Lung (tissue), 12 donors: ENCODE data around the gene CLIC5. TPM values are rescaled to one million over a fixed set of nuclear protein-coding genes. Genes with fewer than 3 reads are reported as not detected.

Experiments used
- ATAC-seq: fragments of 200-7000 bp; cut with Tn5 transposase; one replicate; pipeline ENCODE4 v1.9.1; 2020; ENCODE audit warnings: moderate number of reproducible peaks; ENCODE audit not compliant: insufficient read depth, low FRiP score
- DNase-seq, 3 donors: peaks; one replicate each; pipeline ENCODE4 v3.0.0-alpha.2; 2013 to 2017
- H3K27ac ChIP-seq, 2 donors: one replicate each; pipeline ENCODE4 v1.5.1; 2013; ENCODE audit warnings: mild to moderate bottlenecking in 2 of 2, moderate library complexity in 2 of 2, control low read depth in 1 of 2, inconsistent platforms in 1 of 2, low read depth in 1 of 2, low read length in 1 of 2
- H3K27me3 ChIP-seq, 3 donors: one replicate each; pipeline ENCODE4 v1.5.1; 2013; ENCODE audit warnings: low read length in 2 of 3; ENCODE audit not compliant: control insufficient read depth in 3 of 3, insufficient read depth in 3 of 3
- H3K36me3 ChIP-seq, 4 donors: one replicate each; pipeline ENCODE4 v1.5.1; 2013; ENCODE audit warnings: low read length in 4 of 4, mild to moderate bottlenecking in 1 of 4, moderate library complexity in 1 of 4; ENCODE audit not compliant: control insufficient read depth in 4 of 4, insufficient read depth in 4 of 4
- H3K4me1 ChIP-seq, 5 donors: one replicate each; pipeline ENCODE4 v1.5.1; 2013; ENCODE audit warnings: low read length in 5 of 5, mild to moderate bottlenecking in 2 of 5, moderate library complexity in 1 of 5; ENCODE audit not compliant: control insufficient read depth in 5 of 5, insufficient read depth in 5 of 5
- H3K4me3 ChIP-seq: one replicate; pipeline ENCODE4 v1.5.1; 2013; ENCODE audit warnings: mild to moderate bottlenecking, control low read depth, moderate library complexity
- H3K9ac ChIP-seq, 2 donors: one replicate each; pipeline ENCODE4 v1.5.1; 2013; ENCODE audit warnings: low read length in 2 of 2, control low read depth in 1 of 2; ENCODE audit not compliant: insufficient read depth in 1 of 2
- H3K9me3 ChIP-seq, 4 donors: one replicate each; pipeline ENCODE4 v1.5.1; 2013; ENCODE audit warnings: low read length in 3 of 4, mild to moderate bottlenecking in 1 of 4, moderate library complexity in 1 of 4; ENCODE audit not compliant: control insufficient read depth in 4 of 4, insufficient read depth in 3 of 4
- WGBS, 2 donors: extraction: QIAGEN DNeasy Blood & Tissue Kit; methylation state at CpG; one replicate each; pipeline ENCODE4 v1.1.7; 2013; 5-methylcytosine and 5-hydroxymethylcytosine counted together
- polyA plus RNA-seq, 2 donors: library from polyadenylated mRNA; stranded (reverse); fragments of 200-250 nt; gene quantifications; one replicate each; pipeline ENCODE4 v1.2.1, GENCODE V29; 2013
- total RNA-seq, 2 donors: library from RNA; depleted of rRNA in 1 of 2; stranded (reverse); fragments of >200 nt in 1 of 2; gene quantifications; one replicate each; pipeline ENCODE4 v1.2.1, GENCODE V29; 2014 to 2021
- TF ChIP-seq, protein P1 (sequence below): IDR thresholded peaks from 2 replicates; pipeline ENCODE4 v1.5.1; 2012; ENCODE audit warnings: mild to moderate bottlenecking; ENCODE audit errors: control extremely low read depth, extremely low read depth
- donor health status: control.
- donor health status: control.
- donor health status: Bipolar disorder and iron deficiency.
- donor health status: healthy.
- donor health status: DM: yes; HTN: yes; CAD: no.

The CLIC5 gene
- total and polyA plus RNA-seq, 4 donors = 14.8 to 92.3 (median 40.7) TPM

DNA sequence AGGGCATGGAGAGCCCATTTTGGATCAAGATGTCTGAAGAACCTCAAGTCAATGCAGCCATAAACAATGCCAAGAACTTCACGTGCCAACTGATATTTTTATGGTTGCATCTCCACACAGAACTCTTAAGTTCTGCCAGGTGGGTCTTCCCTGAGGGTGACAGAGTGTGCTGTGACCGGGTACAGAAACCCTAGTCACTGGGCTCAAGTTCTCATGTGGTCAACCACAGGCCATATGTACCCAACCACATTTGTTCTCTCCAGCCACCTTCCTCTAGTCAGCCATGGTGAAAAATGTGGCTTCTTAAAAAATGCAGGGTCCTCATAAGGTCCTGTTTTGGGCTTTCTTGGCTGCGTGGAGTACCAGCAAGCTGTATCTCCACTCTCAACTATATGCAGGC, 48.9 kb downstream of the CLIC5 start:
- DNase-seq = no peak
- H3K9me3 ChIP-seq = peaks cover 0 to 2% (median 0%) of the 10 kb centered on the region in 4 donors
- no peaks in the 10 kb centered on the region for H3K36me3 ChIP-seq
- ATAC-seq = no peak
- TF ChIP-seq, protein P1, sequence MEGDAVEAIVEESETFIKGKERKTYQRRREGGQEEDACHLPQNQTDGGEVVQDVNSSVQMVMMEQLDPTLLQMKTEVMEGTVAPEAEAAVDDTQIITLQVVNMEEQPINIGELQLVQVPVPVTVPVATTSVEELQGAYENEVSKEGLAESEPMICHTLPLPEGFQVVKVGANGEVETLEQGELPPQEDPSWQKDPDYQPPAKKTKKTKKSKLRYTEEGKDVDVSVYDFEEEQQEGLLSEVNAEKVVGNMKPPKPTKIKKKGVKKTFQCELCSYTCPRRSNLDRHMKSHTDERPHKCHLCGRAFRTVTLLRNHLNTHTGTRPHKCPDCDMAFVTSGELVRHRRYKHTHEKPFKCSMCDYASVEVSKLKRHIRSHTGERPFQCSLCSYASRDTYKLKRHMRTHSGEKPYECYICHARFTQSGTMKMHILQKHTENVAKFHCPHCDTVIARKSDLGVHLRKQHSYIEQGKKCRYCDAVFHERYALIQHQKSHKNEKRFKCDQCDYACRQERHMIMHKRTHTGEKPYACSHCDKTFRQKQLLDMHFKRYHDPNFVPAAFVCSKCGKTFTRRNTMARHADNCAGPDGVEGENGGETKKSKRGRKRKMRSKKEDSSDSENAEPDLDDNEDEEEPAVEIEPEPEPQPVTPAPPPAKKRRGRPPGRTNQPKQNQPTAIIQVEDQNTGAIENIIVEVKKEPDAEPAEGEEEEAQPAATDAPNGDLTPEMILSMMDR = no peak
- H3K4me3 ChIP-seq = no peak overlapping the region
- WGBS, 2 donors = 69 to 82% methylated on average over 3 of the region's 3 CpGs
- peaks cover 0 to 45% (median 0%) of the 10 kb centered on the region in 5 donors for H3K4me1 ChIP-seq
- H3K27me3 ChIP-seq = no peaks in the 10 kb centered on the region
- no peak overlapping the region for H3K9ac ChIP-seq
- no peak overlapping the region for H3K27ac ChIP-seq

DNA sequence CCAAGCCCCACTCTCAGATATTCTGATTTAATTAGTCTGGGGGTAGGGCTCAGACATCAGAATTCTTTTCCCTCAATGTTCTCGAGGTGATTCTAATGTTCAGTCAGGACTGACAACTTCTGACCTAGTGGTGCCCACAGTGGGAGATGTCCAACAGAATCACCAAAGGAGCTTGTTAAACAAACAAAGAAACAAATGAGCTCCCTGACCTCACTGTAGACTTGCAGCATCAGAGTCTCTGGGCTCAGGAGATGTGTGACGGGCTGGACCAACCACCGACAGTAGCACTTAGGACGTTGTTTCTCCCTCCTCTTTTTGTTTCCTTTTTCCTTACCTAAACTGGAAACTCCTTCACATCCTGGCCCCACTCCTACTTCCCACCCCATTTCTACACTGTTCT, 49.3 kb downstream of the CLIC5 start:
- TF ChIP-seq, protein P1 = no peak
- peaks cover 0 to 2% (median 0%) of the 10 kb centered on the region in 4 donors for H3K9me3 ChIP-seq
- no peak for ATAC-seq

DNA sequence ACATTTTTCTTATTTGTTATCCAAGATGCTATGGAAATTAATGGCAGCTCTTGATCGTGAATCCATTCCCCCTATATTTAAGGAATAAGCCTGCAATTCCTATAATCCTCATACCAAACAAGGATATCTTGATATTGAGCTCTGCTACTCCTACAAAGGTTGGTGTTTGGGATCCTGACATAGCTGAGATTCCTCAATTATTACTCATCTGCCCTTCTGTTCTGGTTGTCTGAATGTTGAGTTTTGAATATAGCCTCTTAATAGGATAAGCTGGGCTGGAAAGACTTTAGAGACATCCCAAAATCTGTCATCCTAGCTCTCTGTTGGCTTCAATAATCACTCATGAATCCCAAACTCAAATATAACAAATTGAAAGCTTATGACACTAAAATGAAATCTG, 49.9 kb downstream of the CLIC5 start:
- TF ChIP-seq, protein P1 = no peak
- Histone ChIP-seq H3K27ac (peak overlapping the region in 1 of 2 donors; percentile 62), H3K4me1 (peaks cover 0 to 46% (median 0%) of the 10 kb centered on the region in 5 donors), H3K27me3 (no peaks in the 10 kb centered on the region), H3K4me3 (no peak overlapping the region), H3K36me3 (no peaks in the 10 kb centered on the region), H3K9me3 (peaks cover 0 to 2% (median 0%) of the 10 kb centered on the region in 4 donors), H3K9ac (no peak overlapping the region)
- no peak for ATAC-seq
- DNase-seq = no peak
- WGBS, 2 donors = 85 to 88% methylated on average over 1 of the region's 1 CpG

More for the DNA sequence above, 49.3 kb downstream of the CLIC5 start:
- Histone ChIP-seq H3K9ac (no peak overlapping the region), H3K4me3 (no peak overlapping the region), H3K27me3 (no peaks in the 10 kb centered on the region), H3K36me3 (no peaks in the 10 kb centered on the region), H3K27ac (peak overlapping the region in 1 of 2 donors; percentile 48), H3K4me1 (peaks cover 0 to 44% (median 0%) of the 10 kb centered on the region in 5 donors)
- DNase-seq = no peak
- 77 to 83% methylated on average over 4 of the region's 4 CpGs for WGBS, 2 donors

DNA sequence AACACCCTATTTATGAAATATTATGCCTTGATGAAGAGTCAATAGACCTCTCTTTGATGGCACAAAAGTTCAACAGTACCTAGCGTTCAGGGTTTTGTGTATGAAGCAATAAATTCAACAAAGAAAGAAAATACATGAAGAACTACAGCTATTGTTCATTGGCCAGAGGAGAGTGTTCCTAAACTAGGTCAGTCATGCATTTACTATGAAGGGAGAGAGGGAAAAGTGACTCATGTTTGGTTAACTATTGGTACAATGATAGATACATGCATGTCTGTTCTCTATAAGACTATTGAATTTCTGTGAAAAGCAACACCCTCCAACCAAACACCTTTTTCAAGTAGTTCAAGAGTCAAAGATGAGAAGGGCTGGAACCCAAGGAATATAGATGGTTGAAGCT, 50.7 kb downstream of the CLIC5 start:
- DNase-seq (no peak), ATAC-seq (no peak)
- peaks cover 0 to 2% (median 0%) of the 10 kb centered on the region in 4 donors for H3K9me3 ChIP-seq
- TF ChIP-seq, protein P1 = no peak
- 89 to 92% methylated on average over 1 of the region's 1 CpG for WGBS, 2 donors
- H3K9ac ChIP-seq = no peak overlapping the region
- no peaks in the 10 kb centered on the region for H3K27me3 ChIP-seq
- H3K36me3 ChIP-seq = no peaks in the 10 kb centered on the region
- no peak overlapping the region for H3K4me3 ChIP-seq
- H3K27ac ChIP-seq = peak overlapping the region in 1 of 2 donors; percentile 62
- peaks cover 0 to 47% (median 0%) of the 10 kb centered on the region in 5 donors for H3K4me1 ChIP-seq
